PC-3 (cell line): ENCODE results near the gene SMPD3. TPM values are rescaled to one million over a fixed set of nuclear protein-coding genes. Genes with fewer than 3 reads are reported as not detected.
"Not testable (repeated sequence)": the region's sequence is repeated elsewhere in the genome, so short reads cannot be mapped to it uniquely, and the experiment has no call there.

Experiments used
- ATAC-seq: fragments of 200-7000 bp; cut with Tn5 transposase; 2 replicates; pipeline ENCODE4 v1.9.1; 2020; ENCODE audit warnings: mild to moderate bottlenecking, moderate library complexity
- Bru-seq: library from RNA; stranded (reverse); fragments of 400-500 nt; gene quantifications from one replicate; lab custom pipeline; 2021; lab: Mats Ljungman, UMichigan
- BruChase-seq, 2 experiments: library from RNA; stranded (reverse); fragments of 400-500 nt; gene quantifications; one replicate each; lab custom pipeline; 2021; lab: Mats Ljungman, UMichigan
- BruUV-seq: library from RNA; stranded (reverse); fragments of 400-500 nt; replicated peaks from 2 replicates; lab custom pipeline; 2021; lab: Mats Ljungman, UMichigan
- CTCF ChIA-PET: fragments of 300-600 bp; sonication (Branson Sonifier 250); formaldehyde crosslinking; loops from one replicate; lab custom pipeline; 2022; ENCODE audit warnings: antibody characterized with exemption; lab: Charles Lee
- POLR2A ChIA-PET: fragments of 300-600 bp; sonication (Branson Sonifier 250); formaldehyde crosslinking; loops from one replicate; lab custom pipeline; 2022; ENCODE audit warnings: antibody characterized with exemption; ENCODE audit not compliant: unreplicated experiment; lab: Charles Lee
- DNase-seq: peaks from one replicate; pipeline ENCODE4 v3.0.0-alpha.2; 2015
- H2AFZ ChIP-seq: fragments of 300-600 bp; sonication (generic); 2 replicates; pipeline ENCODE4 v1.6.0; 2016; ENCODE audit warnings: antibody characterized with exemption, low read length
- H3F3A ChIP-seq: fragments of 300-600 bp; sonication (generic); one replicate; pipeline ENCODE4 v1.6.0; 2017; ENCODE audit warnings: antibody characterized with exemption, low read length, control low read depth, mild to moderate bottlenecking; ENCODE audit not compliant: unreplicated experiment
- H3K27ac ChIP-seq: fragments of 300-600 bp; sonication (generic); 2 replicates; pipeline ENCODE4 v1.5.1; 2016; ENCODE audit warnings: mild to moderate bottlenecking, low read length
- H3K27me3 ChIP-seq: fragments of 300-600 bp; sonication (generic); 2 replicates; pipeline ENCODE4 v1.6.1; 2016; ENCODE audit warnings: low read length, mixed read lengths
- H3K36me3 ChIP-seq: fragments of 300-600 bp; sonication (generic); 2 replicates; pipeline ENCODE4 v1.6.1; 2016; ENCODE audit warnings: low read depth, mixed run types, low read length, mixed read lengths
- H3K4me1 ChIP-seq: fragments of 300-600 bp; sonication (generic); 2 replicates; pipeline ENCODE4 v1.5.1; 2016; ENCODE audit warnings: low read length; ENCODE audit not compliant: insufficient read depth
- H3K4me2 ChIP-seq: fragments of 300-600 bp; sonication (generic); 2 replicates; pipeline ENCODE4 v1.6.0; 2016; ENCODE audit warnings: low read length
- H3K4me3 ChIP-seq: fragments of 300-600 bp; sonication (generic); 2 replicates; pipeline ENCODE4 v1.5.1; 2016; ENCODE audit warnings: mild to moderate bottlenecking, low read length, mixed read lengths
- H3K79me2 ChIP-seq: fragments of 300-600 bp; sonication (generic); 2 replicates; pipeline ENCODE4 v1.6.1; 2017; ENCODE audit warnings: low read length, mixed read lengths
- H3K9ac ChIP-seq: fragments of 300-600 bp; sonication (generic); 2 replicates; pipeline ENCODE4 v1.6.0; 2016; ENCODE audit warnings: mild to moderate bottlenecking, low read length
- H3K9me2 ChIP-seq: fragments of 300-600 bp; sonication (generic); replicated peaks from 2 replicates; pipeline ENCODE4 v1.6.1; 2016; ENCODE audit warnings: mixed run types, low read length, mixed read lengths
- H3K9me3 ChIP-seq: fragments of 300-600 bp; sonication (generic); 2 replicates; pipeline ENCODE4 v1.6.1; 2016; ENCODE audit warnings: low read length, mixed read lengths
- H4K20me1 ChIP-seq: fragments of 300-600 bp; sonication (generic); 2 replicates; pipeline ENCODE4 v1.6.1; 2016; ENCODE audit warnings: low read length, mixed read lengths
- EZH2 ChIP-seq: fragments of 300-600 bp; sonication (generic); IDR thresholded peaks from one replicate; pipeline ENCODE4 v1.6.1; 2017; ENCODE audit warnings: antibody characterized with exemption, mild to moderate bottlenecking, low read length; ENCODE audit not compliant: unreplicated experiment
- EZH2phosphoT487 ChIP-seq: fragments of 300-600 bp; sonication (generic); IDR thresholded peaks from 2 replicates; pipeline ENCODE4 v1.6.1; 2018; ENCODE audit warnings: mild to moderate bottlenecking, antibody characterized with exemption, low read length, borderline replicate concordance
- intact Hi-C: fragments of 100-400 bp; cut with micrococcal nuclease; formaldehyde crosslinking; loops from 2 replicates; pipeline ENCODE4 v1.9.0; 2023
- long read RNA-seq: library from polyadenylated mRNA; unstranded; transcript quantifications from one replicate; pipeline ENCODE4 v2.0.0, GENCODE V29; 2021; ENCODE audit not compliant: unreplicated experiment
- total RNA-seq: library from RNA; depleted of rRNA; stranded (reverse); fragments of >200 nt; gene quantifications from 2 replicates; pipeline ENCODE4 v1.2.3, GENCODE V29; 2014; rRNA removed
- TF ChIP-seq, protein P1 (sequence below): fragments of 300-600 bp; sonication (generic); conservative IDR thresholded peaks from 2 replicates; pipeline ENCODE4 v1.5.1; 2017; ENCODE audit warnings: antibody characterized with exemption, low read depth, mild to moderate bottlenecking, low read length

Gene SMPD3
- total RNA-seq: 0.06 TPM in 1 of 2 replicates, not detected in the other
- Bru-seq, nascent RNA: percentile 21 among the genes with signal in this experiment
- percentile 22 among the genes with signal in this experiment for BruChase-seq, experiment 1, labeled RNA remaining after a 6-hour chase
- BruChase-seq, experiment 2, labeled RNA remaining after a 2-hour chase: percentile 17 among the genes with signal in this experiment
- long read RNA-seq, partial matches to known transcripts: 1 of 2 reads
- long read RNA-seq, other reads (novel, unspliced or antisense): 1 of 2 reads

DNA sequence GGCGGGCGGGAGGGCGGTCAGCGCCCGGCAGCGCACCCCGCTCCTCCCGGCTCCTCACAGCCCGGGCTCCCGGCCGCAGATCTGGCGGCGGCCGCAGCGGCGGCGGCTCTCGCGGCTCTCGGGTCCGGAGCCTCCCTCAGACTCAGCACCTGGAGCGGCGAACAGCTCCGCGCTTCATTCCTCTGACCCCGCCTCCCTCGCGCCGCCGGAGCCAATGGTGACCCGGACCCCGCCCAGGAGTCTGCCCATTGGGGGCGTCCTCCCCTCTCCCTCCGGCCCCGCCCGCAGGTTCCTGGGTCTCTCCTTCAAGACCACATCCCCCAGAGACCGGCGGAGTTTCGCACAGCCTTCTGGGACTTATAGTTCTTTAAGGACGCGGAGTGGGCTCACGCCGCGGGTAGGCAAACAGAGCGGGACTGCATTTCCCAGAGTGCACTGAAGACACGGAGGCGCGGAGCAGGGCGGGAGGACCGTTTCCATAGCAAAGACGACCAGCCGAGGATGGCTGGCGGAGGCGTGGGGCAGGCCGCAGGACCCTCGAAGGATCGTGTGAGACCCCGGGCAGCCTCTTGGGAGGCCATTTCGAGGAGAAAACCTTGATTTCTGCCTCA is at the start of gene SMPD3:
Gene SMPD3 (minus strand): TSS at position 149 of the 611 bp plus-strand sequence. CDS start 76,327 bp downstream, outside the sequence.
- no peaks in the 10 kb centered on the region for H3K9me2 ChIP-seq
- H3K9ac ChIP-seq: no peak within 1 kb of the TSS
- peak within 1 kb of the TSS; percentile 59 for H3K4me3 ChIP-seq
- no peaks in the 10 kb centered on the region for H3K36me3 ChIP-seq
- H3F3A ChIP-seq: no peaks in the 10 kb centered on the region
- H3K79me2 ChIP-seq: no peaks in the 10 kb centered on the region
- intact Hi-C loops: no loop called here
- peak; percentile 92 for ATAC-seq
- peak within 1 kb of the TSS; percentile 82 for H3K4me2 ChIP-seq
- H4K20me1 ChIP-seq: no peaks in the 10 kb centered on the region
- no peak within 1 kb of the TSS for H3K27ac ChIP-seq
- H2AFZ ChIP-seq: peak within 1 kb of the TSS; percentile 42; the same call in 1 of the 2 replicates
- POLR2A ChIA-PET: no interaction called here
- CTCF ChIA-PET: no interaction called here
- no TSS peak for BruUV-seq
- TF ChIP-seq EZH2phosphoT487: no peak
- TF ChIP-seq, protein P1, sequence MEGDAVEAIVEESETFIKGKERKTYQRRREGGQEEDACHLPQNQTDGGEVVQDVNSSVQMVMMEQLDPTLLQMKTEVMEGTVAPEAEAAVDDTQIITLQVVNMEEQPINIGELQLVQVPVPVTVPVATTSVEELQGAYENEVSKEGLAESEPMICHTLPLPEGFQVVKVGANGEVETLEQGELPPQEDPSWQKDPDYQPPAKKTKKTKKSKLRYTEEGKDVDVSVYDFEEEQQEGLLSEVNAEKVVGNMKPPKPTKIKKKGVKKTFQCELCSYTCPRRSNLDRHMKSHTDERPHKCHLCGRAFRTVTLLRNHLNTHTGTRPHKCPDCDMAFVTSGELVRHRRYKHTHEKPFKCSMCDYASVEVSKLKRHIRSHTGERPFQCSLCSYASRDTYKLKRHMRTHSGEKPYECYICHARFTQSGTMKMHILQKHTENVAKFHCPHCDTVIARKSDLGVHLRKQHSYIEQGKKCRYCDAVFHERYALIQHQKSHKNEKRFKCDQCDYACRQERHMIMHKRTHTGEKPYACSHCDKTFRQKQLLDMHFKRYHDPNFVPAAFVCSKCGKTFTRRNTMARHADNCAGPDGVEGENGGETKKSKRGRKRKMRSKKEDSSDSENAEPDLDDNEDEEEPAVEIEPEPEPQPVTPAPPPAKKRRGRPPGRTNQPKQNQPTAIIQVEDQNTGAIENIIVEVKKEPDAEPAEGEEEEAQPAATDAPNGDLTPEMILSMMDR: no peak
- H3K27me3 ChIP-seq: no peaks in the 10 kb centered on the region
- peak; percentile 92 for DNase-seq
- H3K9me3 ChIP-seq: no peaks in the 10 kb centered on the region
- H3K4me1 ChIP-seq: peaks cover 14% of the 10 kb centered on the region; the same call in 1 of the 2 replicates

DNA sequence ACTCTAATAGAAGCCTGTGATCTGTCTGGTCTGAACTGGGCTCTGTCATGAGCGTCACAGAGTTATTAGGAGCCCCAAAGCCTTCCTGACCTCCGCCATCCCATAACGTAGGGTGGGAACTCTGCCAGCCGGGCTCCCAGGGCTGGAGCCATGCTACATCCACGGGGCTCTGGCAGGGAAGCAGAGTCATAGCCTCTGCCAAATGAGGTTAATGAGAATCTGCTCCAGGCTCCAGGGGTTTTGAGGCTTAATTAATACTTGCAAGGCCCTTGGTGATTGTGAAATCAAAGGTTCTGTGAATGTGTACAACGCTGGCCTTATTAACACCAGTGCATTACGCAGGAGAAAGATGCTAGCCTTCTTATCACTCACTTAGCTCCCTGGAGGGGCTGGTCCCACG is 48.4 kb upstream of the SMPD3 start:
- H3K36me3 ChIP-seq: no peaks in the 10 kb centered on the region
- ATAC-seq: no peak
- DNase-seq: no peak
- POLR2A ChIA-PET: no interaction called here
- CTCF ChIA-PET: no interaction called here
- H3K9me2 ChIP-seq: no peaks in the 10 kb centered on the region
- BruUV-seq: no TSS peak
- H3K9ac ChIP-seq: no peak overlapping the region
- no peak overlapping the region for H3K4me3 ChIP-seq
- no peak overlapping the region for H2AFZ ChIP-seq
- H3F3A ChIP-seq: no peaks in the 10 kb centered on the region
- no peaks in the 10 kb centered on the region for H3K9me3 ChIP-seq
- TF ChIP-seq, protein P1: no peak
- TF ChIP-seq EZH2 (no peak), EZH2phosphoT487 (no peak)
- H3K27ac ChIP-seq: no peak overlapping the region
- H4K20me1 ChIP-seq: no peaks in the 10 kb centered on the region
- peaks cover under 1% of the 10 kb centered on the region for H3K4me1 ChIP-seq
- no peaks in the 10 kb centered on the region for H3K79me2 ChIP-seq
- no peaks in the 10 kb centered on the region for H3K27me3 ChIP-seq
- intact Hi-C loops: no loop called here
- no peak overlapping the region for H3K4me2 ChIP-seq

DNA sequence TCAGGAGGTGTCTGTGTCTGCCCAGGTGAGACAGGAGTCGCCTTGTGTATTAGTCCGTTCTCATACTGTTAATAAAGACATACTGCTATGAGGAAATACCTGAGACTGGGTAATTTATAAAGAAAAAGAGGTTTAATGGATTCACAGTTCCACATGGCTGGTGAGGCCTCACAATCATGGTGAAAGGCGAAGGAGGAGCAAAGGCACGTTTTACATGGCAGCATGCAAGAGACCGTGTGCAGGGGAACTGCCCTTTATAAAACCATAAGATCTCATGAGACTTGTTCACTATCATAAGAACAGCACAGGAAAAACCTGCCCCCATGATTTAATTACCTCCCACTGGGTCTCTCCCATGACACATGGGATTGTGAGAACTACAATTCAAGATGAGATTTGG is 46.0 kb upstream of the SMPD3 start:
- H3K27me3 ChIP-seq, CTCF ChIA-PET, intact Hi-C loops, H3K27ac ChIP-seq, H4K20me1 ChIP-seq, H3K4me3 ChIP-seq, ATAC-seq, H3K9ac ChIP-seq, DNase-seq, POLR2A ChIA-PET, BruUV-seq, H3K36me3 ChIP-seq, H3K9me2 ChIP-seq, H3K4me2 ChIP-seq, H2AFZ ChIP-seq, H3K9me3 ChIP-seq, H3F3A ChIP-seq, H3K79me2 ChIP-seq: not testable (repeated sequence)
- peaks cover 15% of the 10 kb centered on the region for H3K4me1 ChIP-seq
